HG03097 (cell line): ENCODE results near the gene SGTA.
"Not testable (repeated sequence)": the region's sequence is repeated elsewhere in the genome, so short reads cannot be mapped to it uniquely, and the experiment has no call there.

Experiments
- ATAC-seq: cut with Tn5 transposase; IDR thresholded peaks from one replicate; pipeline ENCODE4 v1.9.1; 2021; ENCODE audit not compliant: unreplicated experiment, low FRiP score

Gene SGTA

GRCh38 chr19:2795827-2796658 lies 13.0 kb upstream of the SGTA start:
- ATAC-seq = no peak

DNA sequence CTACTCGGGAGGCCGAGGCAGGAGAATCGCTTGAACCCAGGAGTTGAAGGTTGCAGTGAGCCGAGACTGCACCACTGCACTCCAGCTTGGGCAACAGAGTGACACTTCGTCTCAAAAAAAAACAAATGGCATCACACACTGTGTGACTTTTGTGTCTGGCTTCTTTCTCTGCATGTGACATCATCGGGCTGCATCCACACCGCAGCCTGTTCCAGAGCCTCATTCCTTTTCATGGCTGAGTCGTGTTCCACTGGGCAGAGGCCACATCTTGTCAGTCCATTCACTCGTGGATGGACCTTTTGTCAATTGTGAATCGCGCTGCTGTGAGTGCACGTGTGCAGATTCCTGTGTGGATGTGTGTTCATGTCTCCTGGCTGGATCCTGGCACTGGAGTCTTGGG lies 10.5 kb upstream of the SGTA start:
- ATAC-seq = no peak

DNA sequence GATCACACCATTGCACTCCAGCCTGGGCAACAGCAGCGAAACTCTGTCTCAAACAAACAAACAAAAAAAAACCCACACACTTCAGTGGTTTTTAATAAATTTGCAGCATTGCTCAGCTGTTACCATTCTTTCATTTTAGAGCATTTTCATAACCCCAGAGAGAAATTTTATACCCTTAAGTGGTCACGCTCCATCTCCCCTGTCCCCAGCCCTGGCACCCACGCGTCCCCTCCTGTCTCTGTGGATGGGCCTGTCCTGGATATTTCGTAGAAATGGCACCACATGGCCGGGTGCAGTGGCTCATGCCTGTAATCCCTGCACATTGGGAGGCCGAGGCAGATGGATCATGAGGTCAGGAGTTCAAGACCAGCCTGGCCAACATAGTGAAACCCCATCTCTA lies 10.1 kb upstream of the SGTA start:
- ATAC-seq = no peak

DNA sequence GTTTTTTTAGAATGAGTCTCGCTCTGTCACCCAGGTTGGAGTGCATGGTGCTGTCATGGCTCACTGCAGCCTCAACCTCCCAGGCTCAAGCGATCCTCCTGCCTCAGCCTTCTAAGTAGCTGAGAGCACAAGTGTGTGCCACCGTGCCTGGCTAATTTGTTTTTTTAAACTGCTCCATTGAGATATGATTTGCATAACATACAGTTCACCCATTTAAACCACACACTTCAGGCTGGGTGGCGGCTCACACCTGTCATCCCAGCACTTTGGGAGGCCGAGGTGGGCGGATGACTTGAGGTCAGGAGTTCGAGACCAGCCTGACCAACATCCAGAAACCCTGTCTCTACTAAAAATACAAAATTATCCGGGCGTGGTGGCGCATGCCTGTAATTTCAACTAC lies 9.6 kb upstream of the SGTA start:
- ATAC-seq = not testable (repeated sequence)

DNA sequence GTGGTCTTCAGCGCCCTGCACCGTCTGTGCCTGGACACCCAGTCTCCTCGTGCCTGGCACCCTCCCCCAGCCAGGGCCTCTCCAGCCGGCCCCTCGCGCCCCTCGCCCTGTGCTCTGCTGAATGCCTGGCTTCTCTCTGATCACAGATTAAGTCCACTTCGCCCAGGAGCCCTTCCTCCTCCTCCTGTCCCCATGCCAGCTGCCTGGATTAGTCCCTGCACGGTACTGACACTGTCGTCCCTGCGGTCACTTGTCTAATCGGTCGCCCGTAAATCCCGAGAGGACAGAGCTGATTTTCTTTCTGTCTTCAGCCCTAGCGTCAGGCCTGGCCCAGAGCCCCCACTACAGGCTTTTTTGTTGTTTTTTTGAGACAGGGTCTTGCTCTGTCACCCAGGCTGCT lies 8.8 kb upstream of the SGTA start:
- ATAC-seq = no peak

DNA sequence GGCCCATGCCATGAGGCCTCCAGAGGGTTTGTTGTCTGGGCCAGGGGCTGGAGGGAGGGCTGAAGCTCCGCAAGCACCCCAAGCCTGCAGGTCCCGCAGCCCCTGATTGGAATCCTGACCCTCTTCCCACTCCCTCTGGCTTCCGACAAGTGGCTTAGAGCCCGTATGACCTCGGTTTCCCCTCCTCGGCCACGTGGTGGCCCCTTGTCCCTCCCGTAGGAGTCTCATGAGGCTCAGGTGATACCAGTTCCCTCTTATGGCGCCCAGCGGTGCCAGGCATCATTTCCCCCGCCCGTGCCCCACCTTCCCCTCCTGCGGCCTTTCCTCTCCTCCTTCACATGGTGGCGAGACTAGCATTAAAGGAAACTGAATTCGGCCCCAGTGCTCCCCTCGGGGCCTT lies 8.4 kb upstream of the SGTA start:
- no peak for ATAC-seq

GRCh38 chr19:2790557-2791271 lies 7.6 kb upstream of the SGTA start:
- no peak for ATAC-seq

GRCh38 chr19:2790194-2790556 lies 7.1 kb upstream of the SGTA start:
- ATAC-seq = no peak

DNA sequence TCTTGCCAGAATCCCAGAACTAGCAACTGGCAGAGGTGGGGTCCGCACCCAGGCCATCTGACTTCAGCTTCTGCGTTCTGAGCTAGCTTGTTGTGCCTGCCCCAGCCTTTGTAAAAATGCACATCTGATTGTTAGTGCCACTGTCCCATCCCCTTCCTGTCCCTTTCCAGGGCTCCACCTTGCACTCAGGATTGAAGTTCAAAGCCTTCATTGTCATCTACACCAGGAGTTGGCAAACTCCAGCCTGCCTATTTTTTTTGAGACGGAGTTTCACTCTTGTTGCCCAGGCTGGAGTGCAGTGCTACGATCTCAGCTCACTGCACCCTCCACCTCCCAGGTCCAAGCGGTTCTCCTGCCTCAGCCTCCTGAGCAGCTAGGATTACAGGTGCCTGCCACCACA lies 5.2 kb upstream of the SGTA start:
- no peak for ATAC-seq

DNA sequence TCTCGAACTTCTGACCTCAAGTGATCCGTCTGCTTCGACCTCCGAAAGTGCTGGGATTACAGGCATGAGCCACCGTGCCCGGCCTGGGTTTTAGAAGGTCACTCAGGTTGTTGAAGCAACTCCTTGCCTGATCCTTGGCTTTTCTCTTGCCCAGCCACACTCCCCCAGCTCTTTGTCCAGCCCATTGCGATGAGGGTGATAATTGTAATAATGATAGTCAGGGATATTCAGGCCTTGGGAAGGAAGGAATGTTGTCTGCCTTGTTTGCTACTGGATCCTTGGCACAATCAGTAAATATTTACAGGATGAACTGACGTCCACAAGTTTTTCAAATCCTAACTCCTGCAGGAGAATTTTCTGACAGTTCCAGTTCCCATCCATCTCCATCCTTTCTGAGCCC lies 4.0 kb upstream of the SGTA start:
- no peak for ATAC-seq

GRCh38 chr19:2785244-2785997 lies 2.3 kb upstream of the SGTA start, which contains the start of gene THOP1:
Gene THOP1 (plus strand): TSS chr19:2785503. CDS start chr19:2785663, 160 bp downstream.
- peak; percentile 64 for ATAC-seq

DNA sequence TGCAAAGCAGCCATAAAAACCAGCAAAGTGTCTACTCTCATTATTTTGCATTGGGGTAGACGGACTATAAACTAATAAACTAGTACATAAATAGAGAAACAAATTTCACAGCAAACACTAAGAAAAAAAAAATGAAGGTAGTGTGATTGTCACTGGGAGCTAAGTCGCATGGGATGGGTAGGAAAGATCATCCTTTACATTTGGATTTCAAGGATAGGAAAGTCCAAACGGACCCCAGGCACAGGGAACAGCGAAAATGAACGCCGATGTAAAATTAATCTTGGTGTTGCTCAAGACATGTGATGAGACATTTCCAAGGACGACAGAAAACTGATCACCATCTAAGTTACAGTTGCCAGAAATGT lies 690 bp upstream of the SGTA start:
- ATAC-seq = no peak

DNA sequence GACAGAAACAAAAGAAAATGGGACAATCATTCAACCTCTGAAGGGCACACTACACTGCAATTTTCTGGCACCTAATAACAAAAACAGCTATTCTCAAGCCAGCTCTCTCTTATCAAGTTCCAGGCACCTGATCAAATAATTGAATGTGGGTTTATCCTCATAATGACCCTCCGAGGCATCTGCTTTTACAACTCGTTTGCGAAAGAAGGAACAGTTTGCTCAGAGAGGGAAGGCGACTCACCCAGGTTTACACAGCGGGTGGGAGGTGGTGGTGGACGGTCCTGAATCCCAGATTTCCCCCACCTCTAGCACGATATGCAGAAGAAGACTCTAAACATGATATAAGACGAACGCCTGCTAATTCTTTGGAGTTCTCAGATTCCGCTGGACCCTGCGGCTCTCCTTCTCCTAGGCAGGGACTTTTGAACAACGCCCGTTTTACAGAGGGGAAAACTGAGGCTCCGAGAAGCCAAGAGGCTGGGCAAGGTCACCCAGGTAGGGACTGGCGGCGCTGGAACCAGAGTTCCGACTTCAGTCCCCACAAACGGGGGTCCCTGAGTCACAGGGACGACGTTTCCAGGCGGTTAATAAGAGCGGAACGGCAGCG lies 641 bp downstream of the SGTA start:
- no peak for ATAC-seq

- ATAC-seq = no peak
Observed at GRCh38 chr19:2780284-2780683, 2.8 kb downstream of the SGTA start.

GRCh38 chr19:2779121-2779740 lies 3.8 kb downstream of the SGTA start:
- ATAC-seq = no peak

- ATAC-seq = no peak
Observed at GRCh38 chr19:2777952-2778683, 5.0 kb downstream of the SGTA start.

- no peak for ATAC-seq
Observed at GRCh38 chr19:2775556-2776430, 7.3 kb downstream of the SGTA start.

DNA sequence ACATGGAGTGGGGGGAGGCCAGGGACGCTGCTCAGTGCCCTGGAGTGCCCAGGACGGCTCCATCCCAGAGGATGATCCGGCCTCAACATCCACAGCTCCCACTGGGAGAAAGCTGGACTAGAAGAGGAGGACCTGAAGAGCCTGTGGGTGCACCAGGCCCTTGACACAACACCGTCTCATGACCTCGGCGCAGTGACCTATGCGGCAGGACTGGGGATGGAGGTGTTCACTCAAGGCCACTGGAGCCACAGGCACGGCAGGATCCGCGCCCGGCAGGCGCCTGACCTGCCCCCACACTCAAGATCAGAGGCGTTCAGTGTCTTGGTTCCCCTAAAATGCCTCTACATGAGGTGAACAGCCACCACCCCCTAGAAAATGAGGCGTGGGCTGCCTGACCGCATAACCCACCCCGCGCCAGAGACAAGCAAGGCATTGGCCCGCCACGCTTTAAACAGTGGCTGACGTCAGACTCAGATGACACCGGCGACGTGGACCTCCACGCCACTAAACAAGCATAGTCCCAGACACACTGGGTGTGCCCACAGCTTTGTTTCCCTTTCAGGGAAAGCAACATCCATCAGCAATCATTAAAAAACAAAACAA lies 8.0 kb downstream of the SGTA start:
- ATAC-seq = no peak
